Measurements from ENCODE around the gene FCF1.

The FCF1 gene

DNA sequence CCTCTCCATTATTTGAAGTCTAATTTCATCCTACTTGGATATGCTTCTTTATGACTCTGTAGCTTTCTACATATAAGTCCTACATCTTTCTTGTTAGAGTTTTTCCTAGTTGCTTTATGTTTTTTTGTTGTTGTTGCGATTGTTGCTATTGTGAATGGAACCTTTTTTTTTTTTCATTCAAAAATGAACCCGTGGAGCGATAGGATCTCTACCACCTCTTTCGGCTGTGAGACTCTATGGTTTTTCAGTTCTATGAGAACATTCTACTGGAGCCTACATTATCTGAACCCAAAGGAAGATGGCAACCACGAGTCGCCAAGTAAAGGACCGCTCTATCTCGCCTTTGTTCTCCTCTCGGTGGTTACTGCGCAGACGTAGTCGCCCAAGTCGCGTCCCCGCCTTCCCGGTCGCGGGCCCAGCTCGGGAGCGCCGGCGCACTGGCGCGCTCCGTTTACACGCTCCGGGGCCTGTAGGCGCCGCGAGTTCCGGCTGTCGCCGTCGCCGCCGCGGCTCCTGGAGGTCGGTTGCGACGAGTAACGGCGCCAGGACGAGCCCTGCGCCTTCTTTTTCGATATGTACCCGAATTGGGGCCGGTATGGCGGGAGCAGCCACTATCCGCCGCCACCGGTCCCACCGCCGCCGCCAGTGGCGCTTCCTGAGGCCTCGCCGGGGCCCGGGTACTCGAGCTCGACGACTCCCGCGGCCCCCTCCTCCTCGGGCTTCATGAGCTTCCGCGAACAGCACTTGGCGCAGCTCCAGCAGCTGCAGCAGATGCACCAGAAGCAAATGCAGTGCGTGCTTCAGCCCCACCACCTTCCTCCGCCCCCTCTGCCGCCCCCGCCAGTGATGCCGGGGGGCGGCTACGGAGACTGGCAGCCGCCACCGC is 50.2 kb downstream of the FCF1 start, which contains the start of gene YLPM1:
TSS of gene YLPM1 (plus strand) at position 400 of the 886 bp plus-strand sequence. CDS start at position 574, 174 bp downstream.
- Mint-ChIP-seq H3K36me3 (no peaks in the 10 kb centered on the region), H3K9me3 (no peaks in the 10 kb centered on the region), H3K4me3 (peak within 1 kb of the TSS; percentile 99), H3K4me1 (peaks cover 33% of the 10 kb centered on the region), H3K27ac (peak within 1 kb of the TSS; percentile 96), H3K27me3 (no peaks in the 10 kb centered on the region)
- DNase-seq (ENCODE audit: low spot score in 2 of 2) = peak; percentile 83 to 96
- peak; percentile 90 for ATAC-seq (ENCODE audit: low read depth)

DNA sequence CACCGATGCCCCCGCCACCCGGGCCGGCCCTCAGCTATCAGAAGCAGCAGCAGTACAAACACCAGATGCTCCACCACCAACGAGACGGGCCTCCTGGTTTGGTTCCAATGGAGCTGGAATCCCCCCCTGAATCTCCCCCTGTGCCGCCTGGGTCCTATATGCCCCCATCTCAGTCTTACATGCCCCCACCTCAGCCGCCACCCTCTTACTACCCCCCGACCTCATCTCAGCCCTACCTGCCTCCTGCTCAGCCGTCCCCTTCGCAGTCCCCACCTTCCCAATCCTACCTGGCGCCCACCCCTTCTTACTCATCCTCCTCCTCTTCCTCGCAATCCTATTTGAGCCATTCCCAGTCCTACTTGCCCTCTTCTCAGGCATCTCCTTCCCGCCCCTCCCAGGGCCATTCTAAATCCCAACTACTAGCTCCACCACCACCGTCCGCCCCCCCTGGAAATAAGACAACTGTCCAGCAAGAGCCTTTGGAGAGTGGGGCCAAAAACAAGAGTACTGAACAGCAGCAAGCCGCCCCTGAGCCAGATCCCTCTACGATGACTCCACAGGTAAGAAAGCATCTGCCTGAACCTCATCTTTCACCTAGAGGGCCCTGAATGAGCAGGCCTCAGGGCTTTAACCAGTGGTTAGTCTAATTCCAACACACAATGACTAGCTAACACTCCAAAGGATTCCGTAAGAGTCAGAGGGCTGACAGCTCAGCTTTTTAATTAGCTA is 51.0 kb downstream of the FCF1 start:
- Mint-ChIP-seq H3K27me3 (no peaks in the 10 kb centered on the region), H3K27ac (peak overlapping the region; percentile 96), H3K36me3 (peaks cover 2% of the 10 kb centered on the region), H3K4me3 (peak overlapping the region; percentile 99), H3K9me3 (no peaks in the 10 kb centered on the region), H3K4me1 (peaks cover 36% of the 10 kb centered on the region)
- DNase-seq (ENCODE audit: low spot score in 2 of 2) (peak in 1 of 2 donors; percentile 13), ATAC-seq (ENCODE audit: low read depth) (no peak)

GRCh38 chr14:74765721-74766120 is 52.8 kb downstream of the FCF1 start:
- ATAC-seq (ENCODE audit: low read depth) (no peak), DNase-seq (ENCODE audit: low spot score in 2 of 2) (no peak)
- Mint-ChIP-seq H3K27me3 (no peaks in the 10 kb centered on the region), H3K9me3 (no peaks in the 10 kb centered on the region), H3K36me3 (peaks cover 4% of the 10 kb centered on the region), H3K4me3 (peak overlapping the region; percentile 99), H3K27ac (peak overlapping the region; percentile 82), H3K4me1 (peaks cover 38% of the 10 kb centered on the region)

- no peaks in the 10 kb centered on the region for H3K27me3 Mint-ChIP-seq
- no peak for ATAC-seq (ENCODE audit: low read depth)
- H3K4me3 Mint-ChIP-seq = no peak overlapping the region
- H3K27ac Mint-ChIP-seq = no peak overlapping the region
- peaks cover 26% of the 10 kb centered on the region for H3K4me1 Mint-ChIP-seq
- peaks cover 14% of the 10 kb centered on the region for H3K36me3 Mint-ChIP-seq
- DNase-seq (ENCODE audit: low spot score in 2 of 2) = no peak
- H3K9me3 Mint-ChIP-seq = no peaks in the 10 kb centered on the region
Measured at GRCh38 chr14:74771399-74771798, 58.5 kb downstream of the FCF1 start.

DNA sequence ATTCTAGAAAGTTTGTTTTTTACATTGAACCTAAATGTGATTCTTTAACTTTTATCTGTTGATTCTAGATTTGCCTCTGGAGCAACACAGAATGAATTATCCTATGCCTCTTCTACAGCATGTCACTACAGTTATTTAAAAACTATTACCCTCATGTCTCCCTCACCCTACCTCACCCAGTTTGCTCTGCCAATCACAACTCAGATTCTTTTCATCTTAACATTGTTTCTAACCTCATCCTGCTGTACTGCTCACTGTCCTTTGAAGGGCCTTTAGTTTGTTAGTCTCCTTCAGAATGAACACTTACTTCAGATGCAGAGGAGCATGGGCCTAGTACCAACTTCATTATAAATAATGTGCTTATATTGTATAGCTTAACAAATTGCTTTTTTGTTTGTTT is 71.7 kb downstream of the FCF1 start:
- peaks cover 40% of the 10 kb centered on the region for H3K36me3 Mint-ChIP-seq
- ATAC-seq (ENCODE audit: low read depth) (no peak), DNase-seq (ENCODE audit: low spot score in 2 of 2) (no peak)
- no peaks in the 10 kb centered on the region for H3K27me3 Mint-ChIP-seq
- no peaks in the 10 kb centered on the region for H3K9me3 Mint-ChIP-seq
- H3K27ac Mint-ChIP-seq = no peak overlapping the region
- H3K4me1 Mint-ChIP-seq = peaks cover 14% of the 10 kb centered on the region
- no peak overlapping the region for H3K4me3 Mint-ChIP-seq

DNA sequence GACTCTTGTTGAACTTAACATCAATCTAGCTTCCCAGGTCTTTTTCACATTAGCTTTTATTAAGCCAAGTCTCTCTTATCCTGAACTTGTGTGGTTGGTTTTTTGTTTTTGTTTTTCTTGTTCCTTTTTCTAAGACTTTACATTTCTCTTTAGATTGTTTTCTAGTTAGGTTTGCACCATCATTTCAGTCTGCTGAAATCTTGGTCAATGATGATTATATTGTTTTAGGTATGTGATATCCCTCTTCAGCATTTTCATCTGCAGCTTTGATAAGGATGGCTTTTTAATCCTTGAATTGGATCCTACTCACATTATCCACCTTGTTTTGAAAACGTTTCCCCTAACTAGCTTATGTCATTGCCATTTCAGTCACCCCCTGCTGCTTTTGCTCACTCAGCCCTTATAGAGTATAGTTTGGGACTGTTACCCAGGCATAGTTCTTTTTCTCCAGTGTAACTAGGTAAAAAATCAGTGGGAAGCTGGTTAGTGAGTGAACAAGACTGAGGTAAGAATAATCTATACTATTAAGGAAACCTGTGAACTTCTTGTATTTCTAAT is 72.2 kb downstream of the FCF1 start:
- Mint-ChIP-seq H3K36me3 (peaks cover 40% of the 10 kb centered on the region), H3K27me3 (no peaks in the 10 kb centered on the region), H3K4me1 (peaks cover 14% of the 10 kb centered on the region), H3K4me3 (no peak overlapping the region), H3K27ac (no peak overlapping the region), H3K9me3 (no peaks in the 10 kb centered on the region)
- DNase-seq (ENCODE audit: low spot score in 2 of 2) (no peak), ATAC-seq (ENCODE audit: low read depth) (no peak)

- ATAC-seq (ENCODE audit: low read depth) (no peak), DNase-seq (ENCODE audit: low spot score in 2 of 2) (no peak)
- Mint-ChIP-seq H3K36me3 (peaks cover 37% of the 10 kb centered on the region), H3K9me3 (peaks cover 2% of the 10 kb centered on the region), H3K27me3 (no peaks in the 10 kb centered on the region), H3K4me3 (no peak overlapping the region), H3K4me1 (peaks cover 13% of the 10 kb centered on the region), H3K27ac (no peak overlapping the region)
Measured at GRCh38 chr14:74786796-74787315, 73.9 kb downstream of the FCF1 start.
